Stimulated activated memory B cell treated with anti-CD40 and anti-IgM and Interleukin-4, amounts not matched to agents 10 μg/mL and 1 μg/mL and 100 μg/mL, for 72 hours (primary cell): ENCODE measurements around the gene ITIH6.
"Not testable (repeated sequence)": the region's sequence is repeated elsewhere in the genome, so short reads cannot be mapped to it uniquely, and the experiment has no call there.

Source experiments
- ATAC-seq: fragments of 150-1000 bp; cut with Tn5 transposase; 2 replicates; pipeline ENCODE4 v1.10.0; 2021
- H3K27ac Mint-ChIP-seq: one replicate; pipeline ENCODE4 v1.8.0; 2022; ENCODE audit warnings: mild to moderate bottlenecking, mixed read lengths
- H3K27me3 Mint-ChIP-seq: one replicate; pipeline ENCODE4 v1.8.0; 2022; ENCODE audit warnings: mixed read lengths
- H3K36me3 Mint-ChIP-seq: one replicate; pipeline ENCODE4 v1.8.0; 2022; ENCODE audit warnings: mixed read lengths
- H3K4me1 Mint-ChIP-seq: one replicate; pipeline ENCODE4 v1.8.0; 2022; ENCODE audit warnings: mixed read lengths
- H3K4me3 Mint-ChIP-seq: one replicate; pipeline ENCODE4 v1.8.0; 2022; ENCODE audit warnings: mild to moderate bottlenecking, moderate library complexity, mixed read lengths
- H3K9me3 Mint-ChIP-seq: one replicate; pipeline ENCODE4 v1.8.0; 2022; ENCODE audit warnings: mixed read lengths

ITIH6 gene

GRCh38 chrX:54798137-54798536, at the start of gene ITIH6:
TSS of gene ITIH6 (minus strand) at chrX:54798255. CDS start at chrX:54798210, 45 bp downstream.
- H3K27ac Mint-ChIP-seq, result no peak within 1 kb of the TSS
- no peaks in the 10 kb centered on the region for H3K9me3 Mint-ChIP-seq
- no peaks in the 10 kb centered on the region for H3K27me3 Mint-ChIP-seq
- no peak for ATAC-seq
- no peak within 1 kb of the TSS for H3K4me3 Mint-ChIP-seq
- no peaks in the 10 kb centered on the region for H3K36me3 Mint-ChIP-seq
- H3K4me1 Mint-ChIP-seq, result no peaks in the 10 kb centered on the region

DNA sequence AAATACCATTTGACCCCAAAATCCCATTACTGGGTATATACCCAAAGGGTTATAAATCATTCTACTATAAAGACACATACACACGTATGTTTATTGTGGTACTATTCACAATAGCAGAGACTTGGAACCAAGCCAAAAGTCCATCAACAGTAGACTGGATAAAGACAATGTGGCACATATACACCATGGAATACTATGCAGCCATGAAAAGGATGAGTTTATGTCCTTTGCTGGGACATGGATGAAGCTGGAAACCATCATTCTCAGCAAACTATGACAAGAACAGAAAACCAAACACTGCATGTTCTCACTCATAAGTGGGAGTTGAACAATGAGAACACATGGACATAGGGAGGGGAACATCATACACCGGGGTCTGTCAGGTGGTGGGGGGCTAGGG, 49.6 kb upstream of the ITIH6 start:
- H3K4me3 Mint-ChIP-seq, H3K4me1 Mint-ChIP-seq, H3K27ac Mint-ChIP-seq, H3K36me3 Mint-ChIP-seq, H3K9me3 Mint-ChIP-seq, ATAC-seq, H3K27me3 Mint-ChIP-seq: not testable (repeated sequence)

- Mint-ChIP-seq H3K27ac (no peak overlapping the region), H3K9me3 (peaks cover 2% of the 10 kb centered on the region), H3K36me3 (no peaks in the 10 kb centered on the region), H3K27me3 (peaks cover 12% of the 10 kb centered on the region), H3K4me3 (no peak overlapping the region), H3K4me1 (no peaks in the 10 kb centered on the region)
- ATAC-seq, result no peak
Observed at GRCh38 chrX:54843050-54843449, 45.0 kb upstream of the ITIH6 start.

DNA sequence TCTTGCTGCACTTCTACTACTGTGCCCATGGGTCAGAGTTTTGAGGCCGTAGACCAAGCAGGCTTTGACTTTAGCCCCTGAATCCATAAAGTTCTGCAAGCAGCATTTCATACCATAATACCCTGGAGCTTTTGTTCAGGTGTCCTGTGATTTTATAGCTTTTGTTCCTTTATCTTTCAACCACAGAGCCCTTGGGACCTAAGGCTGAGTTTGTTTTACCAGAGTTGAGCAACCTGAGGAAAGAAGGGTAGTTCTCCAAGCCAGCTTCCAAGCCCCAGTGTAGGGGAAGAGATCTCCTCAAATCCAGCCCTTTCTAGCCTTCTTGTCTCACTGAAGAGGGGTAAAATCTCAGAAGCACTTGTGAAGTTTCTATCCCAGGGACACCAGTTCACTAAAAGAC, 44.6 kb upstream of the ITIH6 start:
- Mint-ChIP-seq H3K36me3 (no peaks in the 10 kb centered on the region), H3K27ac (no peak overlapping the region), H3K9me3 (peaks cover 2% of the 10 kb centered on the region), H3K27me3 (peaks cover 16% of the 10 kb centered on the region), H3K4me3 (no peak overlapping the region), H3K4me1 (no peaks in the 10 kb centered on the region)
- no peak for ATAC-seq

- H3K9me3 Mint-ChIP-seq, ATAC-seq, H3K4me3 Mint-ChIP-seq, H3K27ac Mint-ChIP-seq, H3K4me1 Mint-ChIP-seq, H3K36me3 Mint-ChIP-seq: not testable (repeated sequence)
- peaks cover 28% of the 10 kb centered on the region for H3K27me3 Mint-ChIP-seq
Observed at GRCh38 chrX:54841184-54841874, 43.3 kb upstream of the ITIH6 start.

DNA sequence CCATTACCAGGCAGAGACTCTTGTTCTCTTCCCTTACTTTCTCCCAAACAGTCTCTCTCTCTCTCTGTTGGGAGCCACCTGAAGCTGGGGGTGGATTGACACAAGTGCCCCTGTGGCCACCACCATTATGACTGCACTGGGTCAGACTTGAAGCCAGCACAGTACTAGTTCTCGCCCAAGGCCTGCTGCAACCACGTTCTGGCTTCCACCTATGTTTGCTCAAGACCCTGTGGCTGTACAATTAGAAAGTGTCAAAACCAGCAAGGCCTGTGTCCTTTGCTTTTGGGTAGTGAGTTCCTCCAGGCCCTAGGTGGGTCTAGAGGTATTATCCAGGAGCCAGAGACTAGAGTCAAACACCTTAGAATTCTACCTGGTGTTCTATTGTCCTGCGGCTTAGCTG, 40.5 kb upstream of the ITIH6 start:
- Mint-ChIP-seq H3K36me3 (no peaks in the 10 kb centered on the region), H3K27me3 (peaks cover 39% of the 10 kb centered on the region), H3K4me3 (no peak overlapping the region), H3K27ac (no peak overlapping the region), H3K9me3 (no peaks in the 10 kb centered on the region), H3K4me1 (no peaks in the 10 kb centered on the region)
- no peak for ATAC-seq

GRCh38 chrX:54826598-54826997, 28.5 kb upstream of the ITIH6 start:
- ATAC-seq, result no peak
- Mint-ChIP-seq H3K36me3 (no peaks in the 10 kb centered on the region), H3K4me1 (no peaks in the 10 kb centered on the region), H3K9me3 (no peaks in the 10 kb centered on the region), H3K4me3 (no peak overlapping the region), H3K27ac (no peak overlapping the region), H3K27me3 (no peaks in the 10 kb centered on the region)

GRCh38 chrX:54825716-54826438, 27.8 kb upstream of the ITIH6 start:
- Mint-ChIP-seq H3K27ac (no peak overlapping the region), H3K27me3 (no peaks in the 10 kb centered on the region), H3K9me3 (no peaks in the 10 kb centered on the region), H3K4me3 (no peak overlapping the region), H3K4me1 (no peaks in the 10 kb centered on the region), H3K36me3 (no peaks in the 10 kb centered on the region)
- ATAC-seq, result no peak

GRCh38 chrX:54824722-54825121, 26.7 kb upstream of the ITIH6 start:
- Mint-ChIP-seq H3K9me3 (no peaks in the 10 kb centered on the region), H3K4me3 (no peak overlapping the region), H3K36me3 (no peaks in the 10 kb centered on the region), H3K27me3 (no peaks in the 10 kb centered on the region), H3K4me1 (no peaks in the 10 kb centered on the region), H3K27ac (no peak overlapping the region)
- no peak for ATAC-seq

- no peak overlapping the region for H3K4me3 Mint-ChIP-seq
Observed at GRCh38 chrX:54824195-54824594, 26.1 kb upstream of the ITIH6 start.

DNA sequence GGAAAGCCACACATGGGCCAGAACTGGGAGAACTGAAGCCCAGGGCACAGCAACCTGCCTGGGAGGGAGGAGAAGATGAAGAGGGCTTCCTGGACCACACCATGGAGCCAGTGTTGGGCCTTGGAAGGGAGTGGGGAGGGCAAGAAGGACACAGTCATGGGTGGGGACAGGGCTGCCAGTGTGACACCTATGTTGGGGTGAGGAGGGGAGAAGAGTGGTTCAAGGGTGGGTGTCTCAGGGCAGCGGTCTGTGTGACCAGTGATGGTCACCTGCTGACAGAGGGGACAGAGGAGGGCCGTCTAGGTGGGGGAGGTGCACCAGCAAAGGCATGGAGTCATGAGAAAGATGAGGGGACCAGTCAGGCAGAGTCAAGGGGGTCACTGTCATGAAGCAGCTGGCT, 23.3 kb upstream of the ITIH6 start:
- Mint-ChIP-seq H3K4me1 (peaks cover 9% of the 10 kb centered on the region), H3K4me3 (no peak overlapping the region), H3K27me3 (no peaks in the 10 kb centered on the region), H3K27ac (no peak overlapping the region), H3K9me3 (peaks cover 1% of the 10 kb centered on the region), H3K36me3 (peaks cover 3% of the 10 kb centered on the region)
- ATAC-seq, result no peak

More at GRCh38 chrX:54824195-54824594, 26.1 kb upstream of the ITIH6 start:
- H3K27ac Mint-ChIP-seq, result no peak overlapping the region
- H3K36me3 Mint-ChIP-seq, result no peaks in the 10 kb centered on the region
- no peaks in the 10 kb centered on the region for H3K9me3 Mint-ChIP-seq
- peaks cover 2% of the 10 kb centered on the region for H3K4me1 Mint-ChIP-seq
- no peaks in the 10 kb centered on the region for H3K27me3 Mint-ChIP-seq
- no peak for ATAC-seq

- Mint-ChIP-seq H3K4me1 (peaks cover 13% of the 10 kb centered on the region), H3K27me3 (no peaks in the 10 kb centered on the region), H3K36me3 (peaks cover 9% of the 10 kb centered on the region), H3K4me3 (no peak overlapping the region), H3K27ac (no peak overlapping the region), H3K9me3 (peaks cover 3% of the 10 kb centered on the region)
- no peak for ATAC-seq
Observed at GRCh38 chrX:54820737-54821136, 22.7 kb upstream of the ITIH6 start.

GRCh38 chrX:54819201-54819600, 21.1 kb upstream of the ITIH6 start:
- H3K27ac Mint-ChIP-seq, result no peak overlapping the region
- H3K36me3 Mint-ChIP-seq, result peaks cover 13% of the 10 kb centered on the region
- no peak overlapping the region for H3K4me3 Mint-ChIP-seq
- H3K9me3 Mint-ChIP-seq, result peaks cover 3% of the 10 kb centered on the region
- peaks cover 13% of the 10 kb centered on the region for H3K4me1 Mint-ChIP-seq
- ATAC-seq, result no peak
- H3K27me3 Mint-ChIP-seq, result no peaks in the 10 kb centered on the region

DNA sequence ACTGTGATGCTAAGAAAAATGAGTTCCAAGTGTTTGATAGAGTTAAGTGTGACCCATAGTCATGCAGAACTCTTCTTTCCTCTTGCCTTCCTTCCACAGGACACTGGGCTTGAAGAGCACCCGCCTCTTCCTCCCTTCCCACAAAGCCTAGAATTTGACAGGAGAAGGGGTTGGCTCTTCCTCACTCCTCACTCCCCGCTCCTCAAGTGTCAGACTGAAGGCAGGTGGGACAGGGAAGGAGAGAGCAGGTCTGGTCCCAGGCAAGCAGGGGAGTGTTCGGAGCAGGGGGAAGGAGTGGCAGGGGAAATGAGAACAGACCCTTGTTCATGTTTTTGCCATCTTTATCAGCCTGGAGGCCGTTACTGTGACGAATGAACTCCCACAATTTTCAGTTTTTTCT, 20.2 kb upstream of the ITIH6 start:
- no peak for ATAC-seq
- Mint-ChIP-seq H3K4me3 (no peak overlapping the region), H3K27ac (no peak overlapping the region), H3K4me1 (peaks cover 13% of the 10 kb centered on the region), H3K36me3 (peaks cover 23% of the 10 kb centered on the region), H3K9me3 (peaks cover 3% of the 10 kb centered on the region), H3K27me3 (no peaks in the 10 kb centered on the region)

GRCh38 chrX:54817220-54817820, 19.3 kb upstream of the ITIH6 start:
- peaks cover 3% of the 10 kb centered on the region for H3K9me3 Mint-ChIP-seq
- no peak overlapping the region for H3K27ac Mint-ChIP-seq
- no peaks in the 10 kb centered on the region for H3K27me3 Mint-ChIP-seq
- ATAC-seq, result no peak
- H3K4me3 Mint-ChIP-seq, result no peak overlapping the region
- peaks cover 28% of the 10 kb centered on the region for H3K36me3 Mint-ChIP-seq
- H3K4me1 Mint-ChIP-seq, result peaks cover 13% of the 10 kb centered on the region

DNA sequence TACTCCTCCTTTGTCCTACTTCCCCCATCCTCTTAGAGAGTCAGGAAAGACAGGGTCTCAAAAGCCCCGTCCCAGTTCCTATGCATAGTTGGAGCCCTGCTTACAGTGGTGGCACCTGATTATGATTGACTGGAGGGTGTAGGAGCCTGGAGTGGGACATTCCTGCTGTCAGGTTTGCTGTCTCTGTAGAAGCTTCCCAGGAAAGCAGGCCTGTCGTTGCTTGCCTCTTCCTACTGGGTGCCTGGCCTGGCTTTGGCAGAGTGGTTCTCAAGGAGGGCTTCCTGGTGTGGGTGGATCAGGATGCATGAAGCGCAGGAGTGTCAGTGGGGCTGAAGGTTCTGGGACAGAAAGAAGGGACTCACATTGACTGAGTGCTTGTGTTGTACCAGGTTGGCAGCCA, 14.3 kb upstream of the ITIH6 start:
- H3K36me3 Mint-ChIP-seq, result peaks cover 35% of the 10 kb centered on the region
- H3K27ac Mint-ChIP-seq, result no peak overlapping the region
- H3K27me3 Mint-ChIP-seq, result no peaks in the 10 kb centered on the region
- ATAC-seq, result no peak
- H3K4me1 Mint-ChIP-seq, result peaks cover 40% of the 10 kb centered on the region
- H3K9me3 Mint-ChIP-seq, result peaks cover 3% of the 10 kb centered on the region
- H3K4me3 Mint-ChIP-seq, result no peak overlapping the region
